Panc1 (cell line): ENCODE measurements around the gene GFPT1.

Source experiments
- POLR2AphosphoS5 ChIP-seq: IDR thresholded peaks from 2 replicates; pipeline ENCODE4 v1.6.1; 2012; ENCODE audit warnings: mild to moderate bottlenecking, low read depth, low read length, moderate library complexity
- SIN3A ChIP-seq: IDR thresholded peaks from 2 replicates; pipeline ENCODE4 v1.6.1; 2012; ENCODE audit warnings: low read depth, mild to moderate bottlenecking, low read length, moderate library complexity, borderline replicate concordance; ENCODE audit not compliant: insufficient read depth
- TCF7L2 ChIP-seq: IDR thresholded peaks from 2 replicates; pipeline ENCODE4 v1.6.1; 2011; ENCODE audit warnings: mild to moderate bottlenecking, low read depth, low read length, inconsistent platforms
- TF ChIP-seq, protein P1 (sequence below): fragments of 450-650 bp; IDR thresholded peaks from 2 replicates; pipeline ENCODE4 v1.5.1; 2017; ENCODE audit warnings: mild to moderate bottlenecking
- TF ChIP-seq, protein P2 (sequence below), 2 experiments: IDR thresholded peaks; 2 replicates each; pipeline ENCODE4 v1.6.1; 2011 to 2012; ENCODE audit warnings: low read depth in 2 of 2, control low read depth in 1 of 2, low read length in 1 of 2, mild to moderate bottlenecking in 1 of 2, moderate library complexity in 1 of 2; ENCODE audit not compliant: insufficient read depth in 1 of 2

DNA sequence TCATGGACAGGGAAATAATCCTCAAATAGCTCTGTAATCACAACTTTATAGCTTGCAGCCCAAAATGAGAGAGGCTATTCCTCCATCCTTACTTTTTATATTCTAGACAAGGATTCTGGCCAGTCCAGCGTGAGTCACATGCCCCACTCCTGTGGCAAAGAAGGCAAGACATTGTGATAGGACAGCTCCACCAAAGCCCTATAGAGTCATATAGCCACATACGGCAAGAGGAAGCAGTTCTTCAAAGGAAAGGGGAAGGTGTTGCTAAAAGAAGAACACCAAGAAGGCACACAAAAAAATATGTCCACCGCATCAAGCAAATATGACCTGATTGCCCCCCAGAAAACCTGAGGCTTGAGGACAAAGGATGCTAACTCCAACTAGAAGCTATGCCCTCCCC is 3.4 kb upstream of the GFPT1 start:
- TF ChIP-seq, protein P1, sequence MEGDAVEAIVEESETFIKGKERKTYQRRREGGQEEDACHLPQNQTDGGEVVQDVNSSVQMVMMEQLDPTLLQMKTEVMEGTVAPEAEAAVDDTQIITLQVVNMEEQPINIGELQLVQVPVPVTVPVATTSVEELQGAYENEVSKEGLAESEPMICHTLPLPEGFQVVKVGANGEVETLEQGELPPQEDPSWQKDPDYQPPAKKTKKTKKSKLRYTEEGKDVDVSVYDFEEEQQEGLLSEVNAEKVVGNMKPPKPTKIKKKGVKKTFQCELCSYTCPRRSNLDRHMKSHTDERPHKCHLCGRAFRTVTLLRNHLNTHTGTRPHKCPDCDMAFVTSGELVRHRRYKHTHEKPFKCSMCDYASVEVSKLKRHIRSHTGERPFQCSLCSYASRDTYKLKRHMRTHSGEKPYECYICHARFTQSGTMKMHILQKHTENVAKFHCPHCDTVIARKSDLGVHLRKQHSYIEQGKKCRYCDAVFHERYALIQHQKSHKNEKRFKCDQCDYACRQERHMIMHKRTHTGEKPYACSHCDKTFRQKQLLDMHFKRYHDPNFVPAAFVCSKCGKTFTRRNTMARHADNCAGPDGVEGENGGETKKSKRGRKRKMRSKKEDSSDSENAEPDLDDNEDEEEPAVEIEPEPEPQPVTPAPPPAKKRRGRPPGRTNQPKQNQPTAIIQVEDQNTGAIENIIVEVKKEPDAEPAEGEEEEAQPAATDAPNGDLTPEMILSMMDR = no peak
- no peak for TF ChIP-seq POLR2AphosphoS5
- TF ChIP-seq, protein P2, sequence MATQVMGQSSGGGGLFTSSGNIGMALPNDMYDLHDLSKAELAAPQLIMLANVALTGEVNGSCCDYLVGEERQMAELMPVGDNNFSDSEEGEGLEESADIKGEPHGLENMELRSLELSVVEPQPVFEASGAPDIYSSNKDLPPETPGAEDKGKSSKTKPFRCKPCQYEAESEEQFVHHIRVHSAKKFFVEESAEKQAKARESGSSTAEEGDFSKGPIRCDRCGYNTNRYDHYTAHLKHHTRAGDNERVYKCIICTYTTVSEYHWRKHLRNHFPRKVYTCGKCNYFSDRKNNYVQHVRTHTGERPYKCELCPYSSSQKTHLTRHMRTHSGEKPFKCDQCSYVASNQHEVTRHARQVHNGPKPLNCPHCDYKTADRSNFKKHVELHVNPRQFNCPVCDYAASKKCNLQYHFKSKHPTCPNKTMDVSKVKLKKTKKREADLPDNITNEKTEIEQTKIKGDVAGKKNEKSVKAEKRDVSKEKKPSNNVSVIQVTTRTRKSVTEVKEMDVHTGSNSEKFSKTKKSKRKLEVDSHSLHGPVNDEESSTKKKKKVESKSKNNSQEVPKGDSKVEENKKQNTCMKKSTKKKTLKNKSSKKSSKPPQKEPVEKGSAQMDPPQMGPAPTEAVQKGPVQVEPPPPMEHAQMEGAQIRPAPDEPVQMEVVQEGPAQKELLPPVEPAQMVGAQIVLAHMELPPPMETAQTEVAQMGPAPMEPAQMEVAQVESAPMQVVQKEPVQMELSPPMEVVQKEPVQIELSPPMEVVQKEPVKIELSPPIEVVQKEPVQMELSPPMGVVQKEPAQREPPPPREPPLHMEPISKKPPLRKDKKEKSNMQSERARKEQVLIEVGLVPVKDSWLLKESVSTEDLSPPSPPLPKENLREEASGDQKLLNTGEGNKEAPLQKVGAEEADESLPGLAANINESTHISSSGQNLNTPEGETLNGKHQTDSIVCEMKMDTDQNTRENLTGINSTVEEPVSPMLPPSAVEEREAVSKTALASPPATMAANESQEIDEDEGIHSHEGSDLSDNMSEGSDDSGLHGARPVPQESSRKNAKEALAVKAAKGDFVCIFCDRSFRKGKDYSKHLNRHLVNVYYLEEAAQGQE (IDR thresholded peaks at IDR 0.05; ENCODE audit: insufficient read depth in 1 of 2, low read depth in 2 of 2, low read length in 1 of 2) = no peak
- TF ChIP-seq TCF7L2 = no peak
- TF ChIP-seq SIN3A = no peak
